Fibroblast of lung (primary cell): ENCODE data around the gene PKNOX2.

ENCODE experiments used
- EZH2 ChIP-seq: IDR thresholded peaks from 2 replicates; pipeline ENCODE4 v1.5.1; 2012; ENCODE audit warnings: low read length, control low read depth, mild to moderate bottlenecking; ENCODE audit errors: missing control alignments
- TF ChIP-seq, protein P1 (sequence below), 2 donors: IDR thresholded peaks in 1 of 2; conservative IDR thresholded peaks in 1 of 2; 1 replicate in 1 of 2; 2 replicates in 1 of 2; pipeline ENCODE4 v1.5.1; 2011 to 2012; ENCODE audit warnings: low read length in 2 of 2, control low read depth in 1 of 2, inconsistent platforms in 1 of 2, low read depth in 1 of 2, mild to moderate bottlenecking in 1 of 2

DNA sequence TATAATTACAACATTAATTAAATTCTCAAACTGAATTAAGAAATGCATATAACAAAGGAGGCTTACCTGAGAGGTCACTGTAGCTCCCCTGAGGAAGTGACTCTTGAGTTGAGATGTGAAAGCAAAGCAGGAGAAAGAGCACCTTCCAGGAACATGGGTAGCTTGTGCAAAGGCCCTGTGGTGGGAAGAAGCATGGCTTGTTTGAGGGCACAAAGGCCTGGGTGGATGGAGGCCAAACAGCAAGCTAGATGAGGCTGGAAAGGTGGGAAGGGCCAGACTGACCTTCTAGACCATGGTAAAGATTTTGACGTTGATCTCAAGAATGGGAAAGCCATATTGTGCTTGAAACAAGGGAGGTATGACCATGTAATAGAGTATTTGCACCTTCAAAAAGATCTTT lies 155.1 kb downstream of the PKNOX2 start:
- TF ChIP-seq, protein P1, sequence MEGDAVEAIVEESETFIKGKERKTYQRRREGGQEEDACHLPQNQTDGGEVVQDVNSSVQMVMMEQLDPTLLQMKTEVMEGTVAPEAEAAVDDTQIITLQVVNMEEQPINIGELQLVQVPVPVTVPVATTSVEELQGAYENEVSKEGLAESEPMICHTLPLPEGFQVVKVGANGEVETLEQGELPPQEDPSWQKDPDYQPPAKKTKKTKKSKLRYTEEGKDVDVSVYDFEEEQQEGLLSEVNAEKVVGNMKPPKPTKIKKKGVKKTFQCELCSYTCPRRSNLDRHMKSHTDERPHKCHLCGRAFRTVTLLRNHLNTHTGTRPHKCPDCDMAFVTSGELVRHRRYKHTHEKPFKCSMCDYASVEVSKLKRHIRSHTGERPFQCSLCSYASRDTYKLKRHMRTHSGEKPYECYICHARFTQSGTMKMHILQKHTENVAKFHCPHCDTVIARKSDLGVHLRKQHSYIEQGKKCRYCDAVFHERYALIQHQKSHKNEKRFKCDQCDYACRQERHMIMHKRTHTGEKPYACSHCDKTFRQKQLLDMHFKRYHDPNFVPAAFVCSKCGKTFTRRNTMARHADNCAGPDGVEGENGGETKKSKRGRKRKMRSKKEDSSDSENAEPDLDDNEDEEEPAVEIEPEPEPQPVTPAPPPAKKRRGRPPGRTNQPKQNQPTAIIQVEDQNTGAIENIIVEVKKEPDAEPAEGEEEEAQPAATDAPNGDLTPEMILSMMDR (conservative IDR thresholded peaks at IDR 0.05 in 1 of 2, IDR thresholded peaks at IDR 0.05 in 1 of 2; ENCODE audit: low read depth in 1 of 2, low read length in 2 of 2): no peak
- TF ChIP-seq EZH2: no peak
